ENCODE data around the gene APOB.

Gene APOB

DNA sequence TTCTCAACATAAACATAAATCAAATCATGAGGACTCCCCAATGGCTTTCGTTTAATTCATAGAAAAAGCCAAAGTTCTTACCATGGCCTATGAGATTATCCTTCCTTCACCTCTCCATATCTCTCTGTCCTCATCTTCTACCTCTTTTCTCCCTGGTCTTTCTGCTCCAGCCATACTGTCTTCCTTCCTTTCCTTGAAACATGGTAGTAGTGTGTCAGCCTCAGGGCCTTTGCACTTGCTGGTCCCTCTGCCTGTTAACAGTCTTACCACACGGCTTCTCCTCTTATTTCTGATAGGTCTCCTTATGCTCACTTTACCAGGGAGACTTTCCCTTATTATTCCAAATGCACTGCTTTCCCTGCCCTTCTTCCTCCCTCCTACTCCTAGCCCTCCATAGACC, 25.6 kb downstream of the APOB start:
- DNase-seq (ENCODE audit: low read depth), result no peak

DNA sequence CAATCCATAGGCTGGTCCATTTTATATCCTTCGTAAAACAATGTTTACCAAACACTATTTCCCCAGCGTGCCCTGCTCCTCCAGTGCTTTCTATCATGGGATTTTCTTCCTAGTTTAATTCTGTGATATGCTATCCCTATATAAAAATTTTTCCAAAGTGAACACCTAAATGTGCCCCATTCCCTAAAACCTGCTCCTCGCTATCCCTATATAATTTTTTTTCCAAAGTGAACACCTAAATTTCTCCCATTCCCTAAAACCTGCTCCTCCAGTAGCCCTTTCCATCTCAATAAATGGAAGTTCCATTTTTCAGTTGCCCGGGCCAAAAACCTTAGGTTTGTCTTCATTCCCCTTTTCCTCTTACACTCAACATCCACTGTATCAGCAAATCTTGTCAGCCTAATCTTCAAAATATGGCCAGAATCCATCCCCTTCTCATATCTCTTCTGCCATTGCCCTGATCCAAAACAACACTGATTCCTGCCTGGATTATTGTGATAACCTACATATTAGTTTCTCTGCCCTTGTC, 26.1 kb downstream of the APOB start:
- in situ Hi-C loops (cut with HindIII; ENCODE audit: low sequenced_read_pairs), result no loop called here
- TF ChIP-seq, protein P1, sequence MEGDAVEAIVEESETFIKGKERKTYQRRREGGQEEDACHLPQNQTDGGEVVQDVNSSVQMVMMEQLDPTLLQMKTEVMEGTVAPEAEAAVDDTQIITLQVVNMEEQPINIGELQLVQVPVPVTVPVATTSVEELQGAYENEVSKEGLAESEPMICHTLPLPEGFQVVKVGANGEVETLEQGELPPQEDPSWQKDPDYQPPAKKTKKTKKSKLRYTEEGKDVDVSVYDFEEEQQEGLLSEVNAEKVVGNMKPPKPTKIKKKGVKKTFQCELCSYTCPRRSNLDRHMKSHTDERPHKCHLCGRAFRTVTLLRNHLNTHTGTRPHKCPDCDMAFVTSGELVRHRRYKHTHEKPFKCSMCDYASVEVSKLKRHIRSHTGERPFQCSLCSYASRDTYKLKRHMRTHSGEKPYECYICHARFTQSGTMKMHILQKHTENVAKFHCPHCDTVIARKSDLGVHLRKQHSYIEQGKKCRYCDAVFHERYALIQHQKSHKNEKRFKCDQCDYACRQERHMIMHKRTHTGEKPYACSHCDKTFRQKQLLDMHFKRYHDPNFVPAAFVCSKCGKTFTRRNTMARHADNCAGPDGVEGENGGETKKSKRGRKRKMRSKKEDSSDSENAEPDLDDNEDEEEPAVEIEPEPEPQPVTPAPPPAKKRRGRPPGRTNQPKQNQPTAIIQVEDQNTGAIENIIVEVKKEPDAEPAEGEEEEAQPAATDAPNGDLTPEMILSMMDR (IDR thresholded peaks at IDR 0.05; ENCODE audit: low read depth, low read length, missing control alignments), result no peak
- no peak for DNase-seq (ENCODE audit: low read depth)
- no peak overlapping the region for H3K4me3 ChIP-seq (ENCODE audit: low read depth, low read length)

More for the DNA sequence above, 25.6 kb downstream of the APOB start:
- in situ Hi-C loops (cut with HindIII; ENCODE audit: low sequenced_read_pairs), result no loop called here
- H3K4me3 ChIP-seq (ENCODE audit: low read depth, low read length), result no peak overlapping the region
- TF ChIP-seq, protein P1 (IDR thresholded peaks at IDR 0.05; ENCODE audit: low read depth, low read length, missing control alignments), result no peak

DNA sequence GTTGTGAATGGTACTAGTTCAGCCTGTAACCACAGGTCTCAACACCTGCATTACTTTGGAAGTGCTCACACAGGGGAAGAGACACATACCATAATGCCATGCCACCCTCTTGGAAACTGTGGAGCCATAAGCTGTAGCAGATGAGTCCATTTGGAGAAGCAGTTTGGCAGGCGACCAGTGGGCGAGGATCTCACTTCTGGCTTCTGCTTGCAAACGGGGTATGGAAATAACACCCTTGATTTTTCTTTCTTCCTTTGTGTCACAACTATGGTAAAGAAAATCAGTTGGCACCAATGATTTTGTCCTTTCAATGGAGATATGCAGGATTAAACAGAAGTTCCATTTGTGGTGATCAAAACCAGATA, 28.6 kb downstream of the APOB start:
- no peak for DNase-seq (ENCODE audit: low read depth)
- TF ChIP-seq, protein P1 (IDR thresholded peaks at IDR 0.05; ENCODE audit: low read depth, low read length, missing control alignments), result no peak
- no peak overlapping the region for H3K4me3 ChIP-seq (ENCODE audit: low read depth, low read length)
- in situ Hi-C loops (cut with HindIII; ENCODE audit: low sequenced_read_pairs), result no loop called here

DNA sequence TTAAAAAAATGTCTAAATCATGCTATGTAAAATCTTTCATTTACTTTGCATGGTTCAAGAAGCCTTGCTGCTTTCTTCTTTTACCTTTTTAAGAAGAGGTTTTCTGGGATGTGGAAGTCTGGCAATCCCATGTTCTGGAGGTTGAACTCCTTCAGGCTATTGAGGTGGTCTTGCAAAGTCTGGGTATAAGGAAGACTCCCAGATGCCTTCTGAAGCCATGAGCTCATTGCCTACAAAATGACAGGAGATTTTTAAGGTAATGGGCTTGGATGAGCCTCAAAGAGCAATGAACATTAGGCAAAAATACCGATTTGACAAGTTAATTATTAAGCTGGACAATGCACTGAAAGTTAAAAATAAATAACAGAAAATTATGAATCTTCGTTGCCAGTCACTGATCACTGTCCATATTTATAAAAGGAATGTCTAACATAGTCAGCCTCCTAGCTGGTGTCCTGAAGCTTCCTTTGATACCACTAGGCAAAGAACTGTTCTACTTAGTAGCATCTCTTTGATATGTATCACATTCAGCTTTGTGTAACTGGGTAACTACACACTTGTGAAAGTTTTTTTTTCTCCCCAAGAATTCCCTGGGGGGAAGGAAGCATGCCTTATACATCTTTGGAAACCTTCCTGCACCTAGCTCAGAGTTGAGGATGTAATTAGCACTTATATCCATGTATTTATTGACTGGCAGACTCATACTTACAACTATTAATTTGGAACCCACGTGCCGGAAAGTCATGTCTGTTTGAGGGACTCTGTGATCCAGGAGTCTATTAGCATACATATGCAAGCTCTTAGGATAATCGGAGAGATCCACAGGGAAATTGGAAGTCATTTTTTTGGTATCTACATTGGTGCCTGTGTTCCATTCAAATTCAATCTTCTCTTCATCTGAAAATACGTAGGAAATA, 29.3 kb downstream of the APOB start:
- no peak overlapping the region for H3K4me3 ChIP-seq (ENCODE audit: low read depth, low read length)
- no peak for DNase-seq (ENCODE audit: low read depth)
- in situ Hi-C loops (cut with HindIII; ENCODE audit: low sequenced_read_pairs), result no loop called here
- TF ChIP-seq, protein P1 (IDR thresholded peaks at IDR 0.05; ENCODE audit: low read depth, low read length, missing control alignments), result no peak

DNA sequence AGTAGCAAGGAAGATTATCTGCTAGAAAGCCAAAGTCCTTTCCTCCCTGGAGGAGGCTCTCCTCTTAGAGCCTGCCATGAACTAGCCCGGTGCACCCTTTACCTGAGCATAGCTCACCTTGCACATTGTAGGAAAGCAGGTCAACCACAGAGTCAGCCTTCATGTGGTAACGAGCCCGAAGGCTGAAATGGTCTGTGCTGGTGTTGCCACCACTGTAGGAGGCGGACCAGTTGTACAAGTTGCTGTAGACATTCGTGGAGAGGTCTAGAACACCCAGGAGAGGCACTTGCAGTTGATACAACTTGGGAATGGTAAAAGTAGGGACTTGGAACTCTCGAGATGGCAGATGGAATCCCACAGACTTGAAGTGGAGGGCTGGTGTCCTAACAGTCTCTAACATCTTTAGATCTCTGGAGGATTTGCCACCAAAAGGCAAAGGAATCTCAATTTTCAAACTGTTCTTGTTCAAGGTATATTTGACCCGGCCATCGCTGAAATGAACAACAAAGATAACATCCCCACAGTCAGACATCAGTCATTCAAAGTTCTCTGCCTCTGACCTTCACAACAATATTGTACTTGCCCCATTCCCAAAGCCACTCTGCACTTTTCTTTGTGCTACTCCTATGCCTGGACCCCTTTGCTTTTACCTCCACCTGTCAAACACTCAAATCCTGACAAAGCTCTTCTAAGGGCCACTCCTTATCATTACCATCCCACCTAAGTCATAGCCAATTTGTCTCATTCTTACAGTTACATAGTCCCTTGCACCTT, 30.6 kb downstream of the APOB start:
- DNase-seq (ENCODE audit: low read depth), result no peak
- TF ChIP-seq, protein P1 (IDR thresholded peaks at IDR 0.05; ENCODE audit: low read depth, low read length, missing control alignments), result no peak
- in situ Hi-C loops (cut with HindIII; ENCODE audit: low sequenced_read_pairs), result no loop called here
- no peak overlapping the region for H3K4me3 ChIP-seq (ENCODE audit: low read depth, low read length)

DNA sequence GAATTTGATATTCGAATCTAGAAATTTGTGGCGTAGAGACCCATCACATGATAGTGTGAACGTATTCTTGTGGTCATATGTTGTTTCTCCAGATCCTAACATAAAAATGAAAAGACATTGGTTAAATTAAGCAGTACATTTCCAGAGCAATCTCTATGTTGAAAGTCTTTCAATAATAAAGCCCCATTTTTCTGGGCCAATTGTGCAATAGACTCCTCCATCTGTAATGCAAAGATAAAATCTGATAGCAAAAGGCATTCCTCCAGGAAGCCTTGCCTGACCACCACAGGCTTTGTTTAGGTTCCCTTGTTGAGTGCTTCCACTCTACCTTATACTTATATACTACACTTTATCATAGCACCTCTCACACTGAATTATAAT, 31.3 kb downstream of the APOB start:
- TF ChIP-seq, protein P1 (IDR thresholded peaks at IDR 0.05; ENCODE audit: low read depth, low read length, missing control alignments), result no peak
- in situ Hi-C loops (cut with HindIII; ENCODE audit: low sequenced_read_pairs), result no loop called here
- DNase-seq (ENCODE audit: low read depth), result no peak
- no peak overlapping the region for H3K4me3 ChIP-seq (ENCODE audit: low read depth, low read length)
